T-helper 9 cell (primary cell): ENCODE results near the gene CLCN5.

Experiments used
- DNase-seq: peaks from one replicate; pipeline ENCODE4 v3.0.0-alpha.2; 2020

CLCN5 gene

GRCh38 chrX:50093625-50094024 lies 171.2 kb downstream of the CLCN5 start:
- DNase-seq, result no peak

DNA sequence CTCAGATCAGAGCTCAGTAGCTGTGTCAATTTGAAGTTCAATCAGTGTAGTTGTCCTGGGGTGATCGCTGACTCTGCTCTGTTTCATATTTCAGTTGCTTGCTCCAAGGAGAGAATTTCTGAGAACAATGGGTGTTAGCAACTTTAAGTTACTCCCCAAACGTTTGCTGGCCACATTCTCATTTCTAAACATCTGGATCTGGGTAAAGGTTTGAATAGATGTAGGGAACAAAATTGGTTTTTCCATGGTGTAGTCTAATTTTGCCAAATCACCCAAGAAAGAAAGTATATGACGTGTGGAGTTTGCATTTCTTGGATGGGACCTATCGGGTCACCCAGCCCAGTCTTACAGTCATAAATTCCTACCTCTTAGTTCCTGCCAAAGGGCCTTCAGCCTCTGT lies 174.7 kb downstream of the CLCN5 start:
- no peak for DNase-seq

GRCh38 chrX:50098241-50098640 lies 175.8 kb downstream of the CLCN5 start:
- DNase-seq, result no peak

- DNase-seq, result no peak
These were observed 176.4 kb downstream of the CLCN5 start for GRCh38 chrX:50098749-50099148.

DNA sequence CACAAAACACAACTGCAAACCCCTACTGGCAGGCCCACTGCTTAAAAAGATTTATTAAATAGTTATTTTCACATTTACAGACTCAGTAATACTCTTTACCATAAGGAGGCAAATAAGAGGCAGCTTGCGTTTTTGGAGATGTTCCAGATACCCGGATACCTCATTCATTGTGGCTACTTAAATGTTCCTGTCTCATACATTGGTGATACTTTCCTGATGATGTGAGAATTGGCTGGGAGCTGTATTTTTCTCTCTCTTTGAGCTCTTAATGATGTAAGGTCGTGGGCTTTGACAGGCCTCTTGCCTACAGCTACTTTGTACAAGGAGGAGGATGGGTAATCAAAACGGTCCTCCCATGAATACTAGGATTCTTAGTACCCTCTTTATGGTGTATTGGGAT lies 176.9 kb downstream of the CLCN5 start:
- no peak for DNase-seq

DNA sequence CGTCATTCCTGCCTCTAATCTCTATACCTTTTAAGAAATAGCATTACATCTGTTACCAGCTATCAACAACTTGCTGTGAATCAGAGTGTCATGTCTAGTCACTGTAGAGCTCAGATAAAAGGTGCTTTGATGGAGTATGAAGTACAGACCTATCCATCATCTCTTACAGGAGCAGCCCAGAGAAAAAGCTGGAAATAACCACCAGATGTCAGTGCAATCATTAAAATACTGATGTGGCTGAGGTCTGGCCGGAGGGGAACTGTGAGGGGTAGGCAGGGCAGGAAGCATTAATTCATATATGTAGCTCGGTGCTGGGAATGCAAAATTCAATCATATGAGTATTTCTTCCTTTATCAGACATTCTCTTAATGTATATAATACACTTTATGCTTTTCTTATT lies 177.8 kb downstream of the CLCN5 start:
- no peak for DNase-seq

GRCh38 chrX:50103176-50103575 lies 180.8 kb downstream of the CLCN5 start:
- no peak for DNase-seq

DNA sequence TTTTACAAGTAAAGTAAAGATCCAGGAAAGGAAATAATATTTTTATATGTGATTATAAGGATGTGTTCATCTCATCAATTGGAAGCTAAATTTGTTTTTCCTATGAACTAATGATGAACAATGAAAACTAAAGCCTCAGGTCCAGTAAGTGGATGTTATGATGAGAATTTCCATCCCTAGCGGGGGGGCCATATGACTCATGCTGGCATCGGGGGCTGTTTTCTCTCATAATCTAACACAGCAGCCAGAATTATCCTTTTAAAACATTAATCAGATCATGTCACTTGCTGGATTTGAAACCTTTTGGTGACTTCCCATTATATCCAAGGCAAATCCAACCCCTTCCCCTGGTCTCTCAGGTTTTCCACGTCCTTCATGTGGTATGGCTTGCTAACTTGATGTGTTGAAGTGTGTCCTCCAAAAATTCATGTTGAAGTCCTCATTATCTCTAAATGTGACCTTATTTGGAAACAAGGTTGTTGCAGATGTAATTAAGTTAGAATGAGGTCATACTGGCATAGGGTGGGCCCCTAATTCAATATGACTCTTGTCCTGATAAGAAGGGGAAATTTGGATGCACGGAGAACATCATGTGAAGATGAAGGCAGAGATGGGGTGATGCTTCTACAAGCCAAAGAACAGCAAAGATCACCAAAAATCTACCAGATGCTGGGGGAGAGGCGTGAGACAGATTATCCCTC lies 181.6 kb downstream of the CLCN5 start:
- no peak for DNase-seq

DNA sequence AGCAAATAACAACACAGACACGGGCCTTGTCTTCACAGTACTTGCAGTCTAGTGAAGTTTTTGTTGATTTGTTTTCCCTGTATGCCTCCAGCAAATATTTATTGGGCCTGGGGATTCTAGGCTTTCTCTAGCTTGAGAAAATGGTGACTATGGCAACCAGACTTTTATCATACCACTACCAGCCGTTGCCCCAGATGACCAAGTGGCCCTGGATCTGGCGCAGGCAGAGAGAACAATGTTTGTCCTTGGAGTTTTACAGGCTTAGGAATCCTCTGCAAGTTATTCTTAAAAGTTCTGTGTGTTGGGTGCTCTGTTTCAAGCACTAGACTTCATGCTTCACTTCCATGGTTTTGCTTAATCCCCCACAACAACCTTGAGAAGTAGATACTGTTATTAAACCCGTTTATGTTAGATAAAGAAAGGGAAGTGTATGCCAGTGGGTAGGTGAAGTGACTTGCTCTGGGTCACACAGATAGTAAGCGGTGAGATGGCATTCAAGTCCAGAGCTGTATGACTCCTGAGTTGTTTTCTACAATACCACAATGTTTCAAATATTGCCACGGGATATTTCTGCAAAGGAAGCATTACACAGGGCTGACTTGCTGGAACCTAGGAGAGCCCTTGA lies 183.8 kb downstream of the CLCN5 start:
- no peak for DNase-seq

GRCh38 chrX:50107470-50107869 lies 185.1 kb downstream of the CLCN5 start:
- DNase-seq, result no peak

DNA sequence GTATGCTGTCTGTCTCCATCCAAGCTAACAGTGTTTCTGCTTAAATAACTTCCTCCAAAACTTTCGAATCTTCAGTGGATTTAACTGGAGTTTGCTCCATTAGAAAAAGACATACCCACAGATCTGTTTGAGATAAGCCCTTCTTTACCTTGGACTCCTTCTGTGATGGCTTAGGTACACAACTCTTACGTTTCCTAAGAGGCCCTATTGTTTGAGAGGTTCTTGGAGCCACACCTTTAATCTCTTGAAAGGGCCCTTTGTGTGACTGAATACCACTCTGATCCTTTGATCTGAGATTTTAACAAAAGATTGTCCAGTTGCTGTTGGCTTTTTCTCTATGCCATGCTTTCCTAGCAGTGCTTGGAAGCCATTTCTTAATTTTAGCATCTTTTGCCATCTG lies 185.9 kb downstream of the CLCN5 start:
- no peak for DNase-seq

DNA sequence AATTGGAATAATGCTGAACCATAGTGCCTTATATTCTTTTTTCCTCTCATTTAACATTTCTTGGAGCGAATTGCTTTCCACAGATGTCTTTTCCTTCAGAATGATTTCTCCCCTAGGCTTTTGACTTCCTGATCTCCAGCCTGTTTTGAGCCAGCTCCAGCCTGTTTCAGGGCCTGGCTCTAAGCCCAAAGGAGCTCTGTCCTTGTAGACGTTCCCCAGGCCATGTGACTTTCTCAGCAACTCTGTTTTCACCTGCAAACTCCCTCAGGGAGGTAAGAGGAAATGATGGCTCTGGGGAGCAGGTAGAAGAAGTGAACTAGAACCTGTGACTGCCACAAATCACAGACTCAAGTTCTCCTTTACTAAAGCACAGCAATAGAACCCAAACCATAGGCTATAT lies 189.3 kb downstream of the CLCN5 start:
- DNase-seq, result no peak

GRCh38 chrX:50114113-50114512 lies 191.7 kb downstream of the CLCN5 start:
- no peak for DNase-seq

- no peak for DNase-seq
These were observed 193.6 kb downstream of the CLCN5 start for GRCh38 chrX:50115973-50116372.

DNA sequence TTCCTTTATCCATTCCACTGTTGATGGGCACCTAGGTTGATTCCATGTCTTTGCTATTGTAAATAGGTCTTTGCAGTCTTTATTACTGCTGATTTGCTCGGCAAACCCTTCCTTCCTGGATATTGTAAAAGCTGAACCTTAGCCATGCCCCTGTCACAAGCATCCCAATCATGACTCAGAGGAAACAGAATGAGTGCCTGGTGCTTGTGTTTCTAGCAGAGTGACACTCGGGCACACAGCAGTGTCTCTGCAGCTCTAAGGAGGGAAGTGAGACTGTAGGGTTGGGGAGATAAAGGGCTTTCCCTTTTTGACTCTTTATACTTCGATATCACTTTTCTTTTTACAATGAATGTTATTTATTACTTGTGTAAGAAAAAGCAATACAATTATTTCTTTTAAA lies 195.1 kb downstream of the CLCN5 start:
- no peak for DNase-seq

GRCh38 chrX:50125480-50125879 lies 203.1 kb downstream of the CLCN5 start:
- DNase-seq, result no peak

GRCh38 chrX:50147972-50148371 lies 225.6 kb downstream of the CLCN5 start:
- no peak for DNase-seq
